CD14-positive monocyte (primary cell): ENCODE results near the gene SMIM35. TPM values are rescaled to one million over a fixed set of nuclear protein-coding genes. Genes with fewer than 3 reads are reported as not detected.
A peak's percentile ranks its signal among the peaks of the same experiment; 100 is the strongest.

Experiments
- DNase-seq, 3 donors: peaks; one replicate each; pipeline ENCODE4 v3.0.0-alpha.2; 2011 to 2022
- H2AFZ ChIP-seq: 2 replicates; pipeline ENCODE4 v1.6.0; 2012; ENCODE audit warnings: mild to moderate bottlenecking, low read depth, low read length, inconsistent platforms; ENCODE audit not compliant: insufficient read depth, poor library complexity, severe bottlenecking
- H3K27ac ChIP-seq, 2 donors: 1 replicate in 1 of 2; 2 replicates in 1 of 2; pipeline ENCODE4 v1.5.1; 2012 to 2013; ENCODE audit warnings: low read length in 2 of 2, control low read depth in 1 of 2, inconsistent platforms in 1 of 2, low read depth in 1 of 2, mild to moderate bottlenecking in 1 of 2
- H3K27me3 ChIP-seq, 2 donors: one replicate each; pipeline versions ENCODE4 v1.6.0 to v1.6.1; 2011 to 2013; ENCODE audit warnings: low read length in 2 of 2; ENCODE audit not compliant: control insufficient read depth in 2 of 2, insufficient read depth in 2 of 2
- H3K36me3 ChIP-seq, 2 donors: replicated peaks in 1 of 2; 1 replicate in 1 of 2; 2 replicates in 1 of 2; pipeline versions ENCODE4 v1.5.1 to v1.6.1; 2012 to 2013; ENCODE audit warnings: low read length in 2 of 2, control low read depth in 1 of 2, inconsistent platforms in 1 of 2, mild to moderate bottlenecking in 1 of 2; ENCODE audit not compliant: insufficient read depth in 2 of 2, control insufficient read depth in 1 of 2
- H3K4me1 ChIP-seq, 2 donors: 1 replicate in 1 of 2; 2 replicates in 1 of 2; pipeline versions ENCODE4 v1.5.1 to v1.6.1; 2012 to 2013; ENCODE audit warnings: low read length in 2 of 2, control low read depth in 1 of 2, inconsistent platforms in 1 of 2, mild to moderate bottlenecking in 1 of 2, moderate library complexity in 1 of 2; ENCODE audit not compliant: insufficient read depth in 2 of 2, control insufficient read depth in 1 of 2
- H3K4me2 ChIP-seq: replicated peaks from 2 replicates; pipeline ENCODE3; 2012; ENCODE audit warnings: low read length, moderate library complexity, mild to moderate bottlenecking; ENCODE audit not compliant: poor library complexity, severe bottlenecking; ENCODE audit errors: extremely low read depth
- H3K4me3 ChIP-seq, 3 experiments: fragments of 200-600 bp in 1 of 3; sonication (generic) in 1 of 3; replicated peaks in 1 of 3; 1 replicate in 2 of 3; 2 replicates in 1 of 3; pipeline ENCODE4 v1.5.1; 2011 to 2013; ENCODE audit warnings: low read length in 3 of 3, mild to moderate bottlenecking in 3 of 3, control low read depth in 2 of 3, low read depth in 2 of 3, inconsistent platforms in 1 of 3, moderate library complexity in 1 of 3
- H3K79me2 ChIP-seq: 2 replicates; pipeline ENCODE4 v1.6.0; 2012; ENCODE audit warnings: mild to moderate bottlenecking, control low read depth, inconsistent platforms, low read length, moderate library complexity; ENCODE audit not compliant: insufficient read depth
- H3K9ac ChIP-seq: 2 replicates; pipeline ENCODE4 v1.6.0; 2017; ENCODE audit warnings: low read length, mild to moderate bottlenecking; ENCODE audit not compliant: insufficient read depth, poor library complexity, severe bottlenecking
- H3K9me3 ChIP-seq, 2 donors: replicated peaks in 1 of 2; 1 replicate in 1 of 2; 2 replicates in 1 of 2; pipeline versions ENCODE4 v1.5.1 to v1.6.1; 2012 to 2013; ENCODE audit warnings: low read length in 2 of 2, control low read depth in 1 of 2; ENCODE audit not compliant: control insufficient read depth in 1 of 2, insufficient read depth in 1 of 2
- H4K20me1 ChIP-seq: 2 replicates; pipeline ENCODE4 v1.6.0; 2012; ENCODE audit warnings: mild to moderate bottlenecking, low read length, control low read depth, moderate library complexity; ENCODE audit not compliant: insufficient read depth
- H3K27ac Mint-ChIP-seq, 7 donors: one replicate each; pipeline ENCODE4 v1.8.0; 2020; ENCODE audit warnings: mild to moderate bottlenecking in 7 of 7, mixed read lengths in 7 of 7, moderate library complexity in 6 of 7, inconsistent platforms in 2 of 7
- H3K27me3 Mint-ChIP-seq, 3 donors: one replicate each; pipeline ENCODE4 v1.8.0; 2021 to 2022; ENCODE audit warnings: low read depth in 3 of 3, mild to moderate bottlenecking in 3 of 3, mixed read lengths in 3 of 3, moderate library complexity in 3 of 3, inconsistent platforms in 1 of 3
- H3K36me3 Mint-ChIP-seq, 2 donors: one replicate each; pipeline ENCODE4 v1.8.0; 2020; ENCODE audit warnings: mixed read lengths in 2 of 2, inconsistent platforms in 1 of 2, mild to moderate bottlenecking in 1 of 2
- H3K4me1 Mint-ChIP-seq: one replicate; pipeline ENCODE4 v1.8.0; 2020; ENCODE audit warnings: mild to moderate bottlenecking, mixed read lengths
- H3K4me3 Mint-ChIP-seq, 2 donors: one replicate each; pipeline ENCODE4 v1.8.0; 2020; ENCODE audit warnings: mild to moderate bottlenecking in 2 of 2, mixed read lengths in 2 of 2, moderate library complexity in 1 of 2
- H3K9me3 Mint-ChIP-seq, 7 donors: one replicate each; pipeline ENCODE4 v1.8.0; 2020 to 2022; ENCODE audit warnings: mixed read lengths in 7 of 7, mild to moderate bottlenecking in 6 of 7, moderate library complexity in 6 of 7, inconsistent platforms in 2 of 7
- CTCF ChIP-seq: fragments of 200-600 bp; IDR thresholded peaks from one replicate; pipeline ENCODE4 v1.8.0; 2022; ENCODE audit warnings: antibody characterized with exemption, mild to moderate bottlenecking
- WGBS: methylation state at CpG from one replicate; pipeline ENCODE4 v1.1.5; 2013; ENCODE audit warnings: missing lambda C conversion rate; ENCODE audit not compliant: insufficient coverage; 5-methylcytosine and 5-hydroxymethylcytosine counted together
- intact Hi-C, 2 donors: fragments of 100-400 bp; cut with micrococcal nuclease; formaldehyde crosslinking; loops; one replicate each; pipeline versions ENCODE4 v1.15.0 to v1.15.1; 2023
- polyA plus RNA-seq, 3 donors: library from polyadenylated mRNA; depleted of rRNA in 1 of 3; unstranded in 2 of 3; stranded (reverse) in 1 of 3; fragments of 300-500 nt in 2 of 3; fragments of >200 nt in 1 of 3; fragmentation: Illumina TruSeq in 2 of 3; gene quantifications; 1 replicate in 2 of 3; 2 replicates in 1 of 3; pipeline ENCODE4 v1.2.3, GENCODE V29; 2012 to 2021

SMIM35 gene
- polyA plus RNA-seq, 3 donors, result 0.05 to 0.29 (median 0.11) TPM

GRCh38 chr11:117984476-117984875, 102.3 kb downstream of the SMIM35 start:
- Histone ChIP-seq H4K20me1 (peaks cover 32% of the 10 kb centered on the region), H3K27ac (no peak overlapping the region), H3K27me3 (no peaks in the 10 kb centered on the region), H3K36me3 (peaks cover 19 to 20% of the 10 kb centered on the region in 2 donors), H2AFZ (no peak overlapping the region), H3K4me1 (peaks cover 58 to 63% of the 10 kb centered on the region in 2 donors), H3K79me2 (peaks cover 52% of the 10 kb centered on the region), H3K4me3 (no peak overlapping the region), H3K9ac (no peak overlapping the region), H3K4me2 (no peak overlapping the region), H3K9me3 (no peaks in the 10 kb centered on the region)
- H3K27ac Mint-ChIP-seq, result peak overlapping the region in 2 of 7 donors; percentile 77 to 99
- peak overlapping the region in 1 of 2 donors; percentile 47 for H3K4me3 Mint-ChIP-seq
- H3K9me3 Mint-ChIP-seq, result peaks cover 0 to 5% (median 0%) of the 10 kb centered on the region in 7 donors
- peaks cover 75% of the 10 kb centered on the region for H3K4me1 Mint-ChIP-seq
- H3K27me3 Mint-ChIP-seq, result peaks cover 0 to 2% (median 1%) of the 10 kb centered on the region in 3 donors
- WGBS, result 80% methylated on average over 1 of the region's 4 CpGs
- peaks cover 38 to 40% of the 10 kb centered on the region in 2 donors for H3K36me3 Mint-ChIP-seq
- peak in 1 of 3 donors; percentile 54 for DNase-seq
- TF ChIP-seq CTCF, result no peak
- intact Hi-C loops, result no loop called here

- TF ChIP-seq CTCF, result no peak
- no peak overlapping the region for H3K4me3 ChIP-seq
- DNase-seq, result no peak
- H4K20me1 ChIP-seq, result peaks cover 19% of the 10 kb centered on the region
- Mint-ChIP-seq H3K4me1 (peaks cover 71% of the 10 kb centered on the region), H3K27me3 (peaks cover 0 to 4% (median 1%) of the 10 kb centered on the region in 3 donors), H3K36me3 (peaks cover 27 to 30% of the 10 kb centered on the region in 2 donors), H3K27ac (peak overlapping the region in 2 of 7 donors; percentile 20 to 25), H3K4me3 (peak overlapping the region in 1 of 2 donors; percentile 13), H3K9me3 (peaks cover 0 to 5% (median 0%) of the 10 kb centered on the region in 7 donors)
- H3K27ac ChIP-seq, result no peak overlapping the region
- no peaks in the 10 kb centered on the region for H3K27me3 ChIP-seq
- no peaks in the 10 kb centered on the region for H3K9me3 ChIP-seq
- intact Hi-C loops, result no loop called here
- peaks cover 39% of the 10 kb centered on the region for H3K79me2 ChIP-seq
- 100% methylated on average over 1 of the region's 3 CpGs for WGBS
- H3K4me1 ChIP-seq, result peaks cover 56 to 63% of the 10 kb centered on the region in 2 donors
- H2AFZ ChIP-seq, result no peak overlapping the region
- H3K36me3 ChIP-seq, result peaks cover 5 to 7% of the 10 kb centered on the region in 2 donors
- H3K9ac ChIP-seq, result no peak overlapping the region
- H3K4me2 ChIP-seq, result no peak overlapping the region
These were observed 103.6 kb downstream of the SMIM35 start for GRCh38 chr11:117983163-117983475.
